DND-41 (cell line): ENCODE data around the gene KCNT1.
A peak's percentile ranks its signal among the peaks of the same experiment; 100 is the strongest.

Experiments
- ATAC-seq: fragments of 200-7000 bp; cut with Tn5 transposase; 3 replicates; pipeline ENCODE4 v1.9.1; 2021; ENCODE audit warnings: low read depth; ENCODE audit not compliant: insufficient read depth
- DNase-seq: peaks from one replicate; pipeline ENCODE4 v3.0.0-alpha.2; 2020
- H2AFZ ChIP-seq: 2 replicates; pipeline ENCODE4 v1.6.0; 2012; ENCODE audit warnings: low read depth, low read length
- H3K27ac ChIP-seq: 2 replicates; pipeline ENCODE4 v1.5.1; 2012; ENCODE audit warnings: low read length, inconsistent platforms
- H3K27me3 ChIP-seq: fragments of 200-600 bp; sonication (generic); 2 replicates; pipeline ENCODE4 v1.6.0; 2012; ENCODE audit warnings: low read length, mild to moderate bottlenecking, inconsistent platforms; ENCODE audit not compliant: insufficient read depth, poor library complexity
- H3K36me3 ChIP-seq: 2 replicates; pipeline ENCODE4 v1.5.1; 2012; ENCODE audit warnings: low read length, inconsistent platforms; ENCODE audit not compliant: insufficient read depth
- H3K4me1 ChIP-seq: 2 replicates; pipeline ENCODE4 v1.5.1; 2012; ENCODE audit warnings: mild to moderate bottlenecking, low read length; ENCODE audit not compliant: insufficient read depth
- H3K4me2 ChIP-seq: 2 replicates; pipeline ENCODE4 v1.6.0; 2012; ENCODE audit warnings: mild to moderate bottlenecking, moderate library complexity, low read length, inconsistent platforms; ENCODE audit not compliant: insufficient read depth
- H3K4me3 ChIP-seq, 2 experiments: fragments of 200-600 bp in 1 of 2; shearing (Covaris generic) in 1 of 2; 2 replicates each; pipeline ENCODE4 v1.5.1; 2012 to 2016; ENCODE audit warnings: inconsistent platforms in 2 of 2, low read length in 2 of 2, mild to moderate bottlenecking in 2 of 2, low read depth in 1 of 2, moderate library complexity in 1 of 2
- H3K79me2 ChIP-seq: 2 replicates; pipeline ENCODE4 v1.6.0; 2012; ENCODE audit warnings: low read length, inconsistent platforms; ENCODE audit not compliant: insufficient read depth
- H3K9ac ChIP-seq: 2 replicates; pipeline ENCODE4 v1.6.0; 2012; ENCODE audit warnings: low read depth, mild to moderate bottlenecking, inconsistent platforms, low read length, moderate library complexity
- H3K9me3 ChIP-seq: 2 replicates; pipeline ENCODE4 v1.5.1; 2012; ENCODE audit warnings: low read length, moderate library complexity, mild to moderate bottlenecking, inconsistent platforms; ENCODE audit not compliant: insufficient read depth, severe bottlenecking
- H4K20me1 ChIP-seq: 2 replicates; pipeline ENCODE4 v1.6.0; 2012; ENCODE audit warnings: low read length; ENCODE audit not compliant: insufficient read depth
- CTCF ChIP-seq: IDR thresholded peaks from 2 replicates; pipeline ENCODE4 v1.5.1; 2012; ENCODE audit warnings: borderline replicate concordance, low read length, moderate library complexity, mild to moderate bottlenecking; ENCODE audit not compliant: poor library complexity, severe bottlenecking; ENCODE audit errors: extremely low read depth
- EZH2 ChIP-seq: IDR thresholded peaks from 3 replicates; pipeline ENCODE4 v1.6.1; 2012; ENCODE audit warnings: borderline replicate concordance, low read depth, mild to moderate bottlenecking, moderate library complexity, low read length, inconsistent platforms; ENCODE audit not compliant: severe bottlenecking

Gene KCNT1

DNA sequence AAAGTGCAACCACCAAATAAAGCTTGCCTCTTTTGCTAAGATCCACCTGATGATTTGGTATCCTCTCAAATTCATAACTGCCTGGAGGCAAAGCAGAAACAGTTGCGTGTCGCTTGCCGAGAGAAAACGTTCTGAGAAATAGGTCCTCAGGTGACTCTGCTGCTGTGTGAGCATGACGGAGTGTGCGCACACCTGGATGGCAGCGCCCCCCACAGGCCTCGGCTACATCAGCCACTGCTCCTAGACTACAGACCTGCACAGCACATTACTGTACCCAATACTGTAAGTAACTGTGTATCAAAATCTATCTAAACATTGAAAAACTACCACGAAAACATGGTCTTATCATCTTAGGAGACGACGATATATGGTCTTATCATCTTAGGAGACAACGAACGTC lies 117.9 kb downstream of the KCNT1 start:
- Histone ChIP-seq H3K27me3 (no peaks in the 10 kb centered on the region), H3K79me2 (no peaks in the 10 kb centered on the region), H3K36me3 (peaks cover 86% of the 10 kb centered on the region), H3K9ac (no peak overlapping the region), H2AFZ (no peak overlapping the region), H4K20me1 (peaks cover 4% of the 10 kb centered on the region), H3K4me1 (no peaks in the 10 kb centered on the region), H3K27ac (no peak overlapping the region), H3K4me2 (no peak overlapping the region), H3K9me3 (no peaks in the 10 kb centered on the region), H3K4me3 (no peak overlapping the region)
- no peak for ATAC-seq
- TF ChIP-seq CTCF (peak; percentile 26), EZH2 (no peak)
- no peak for DNase-seq

DNA sequence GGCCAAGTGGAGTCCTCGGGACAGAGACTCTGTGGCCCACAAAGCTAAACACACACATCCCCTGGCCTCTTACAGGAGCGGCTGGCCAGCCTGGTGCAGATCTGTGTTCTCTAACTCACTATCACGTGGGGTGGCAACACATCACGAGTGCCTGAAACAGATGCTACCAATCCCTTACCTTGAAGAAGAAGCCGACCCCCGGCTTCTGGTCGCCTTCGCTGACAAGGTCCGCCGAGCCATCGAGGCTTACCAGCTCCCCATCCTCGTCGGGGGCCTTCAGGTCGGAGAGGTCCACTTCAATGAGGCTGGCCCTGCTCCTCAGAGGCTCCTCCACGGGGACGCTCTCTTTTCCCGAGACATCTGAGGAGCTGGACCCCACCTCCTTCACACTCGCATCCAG lies 118.7 kb downstream of the KCNT1 start:
- no peaks in the 10 kb centered on the region for H3K27me3 ChIP-seq
- peaks cover 84% of the 10 kb centered on the region for H3K36me3 ChIP-seq
- no peak overlapping the region for H2AFZ ChIP-seq
- DNase-seq (no peak), ATAC-seq (no peak)
- no peak overlapping the region for H3K27ac ChIP-seq
- peaks cover 8% of the 10 kb centered on the region for H4K20me1 ChIP-seq
- H3K79me2 ChIP-seq, result no peaks in the 10 kb centered on the region
- no peak overlapping the region for H3K4me3 ChIP-seq
- H3K9me3 ChIP-seq, result no peaks in the 10 kb centered on the region
- no peak overlapping the region for H3K9ac ChIP-seq
- H3K4me1 ChIP-seq, result no peaks in the 10 kb centered on the region
- H3K4me2 ChIP-seq, result no peak overlapping the region
- TF ChIP-seq EZH2 (no peak), CTCF (no peak)

DNA sequence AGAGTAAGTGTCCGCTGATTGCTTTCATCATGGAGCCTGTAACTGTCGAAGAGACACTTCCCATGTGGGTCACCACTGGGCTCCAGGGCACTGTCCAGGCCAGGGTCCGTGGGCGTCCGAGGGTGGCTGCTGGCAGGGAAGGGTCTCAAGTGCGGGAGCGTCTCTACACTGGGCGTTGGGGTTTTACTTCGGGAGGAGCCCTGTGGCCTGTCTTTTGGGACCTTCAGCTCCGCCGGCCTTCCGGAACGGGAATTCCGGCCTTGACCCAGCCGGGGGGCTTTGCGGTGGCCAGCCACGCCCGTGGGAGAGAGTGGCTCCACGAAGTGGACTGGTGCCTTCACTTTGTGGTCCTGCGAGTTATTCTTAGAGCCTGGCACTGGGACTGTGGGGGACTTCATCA lies 119.1 kb downstream of the KCNT1 start:
- Histone ChIP-seq H3K27ac (no peak overlapping the region), H3K79me2 (no peaks in the 10 kb centered on the region), H3K9me3 (no peaks in the 10 kb centered on the region), H3K4me1 (no peaks in the 10 kb centered on the region), H3K27me3 (no peaks in the 10 kb centered on the region), H3K36me3 (peaks cover 84% of the 10 kb centered on the region), H3K4me3 (no peak overlapping the region), H3K9ac (no peak overlapping the region), H2AFZ (no peak overlapping the region), H4K20me1 (peaks cover 12% of the 10 kb centered on the region), H3K4me2 (no peak overlapping the region)
- TF ChIP-seq EZH2, result no peak
- no peak for TF ChIP-seq CTCF
- DNase-seq (no peak), ATAC-seq (no peak)

DNA sequence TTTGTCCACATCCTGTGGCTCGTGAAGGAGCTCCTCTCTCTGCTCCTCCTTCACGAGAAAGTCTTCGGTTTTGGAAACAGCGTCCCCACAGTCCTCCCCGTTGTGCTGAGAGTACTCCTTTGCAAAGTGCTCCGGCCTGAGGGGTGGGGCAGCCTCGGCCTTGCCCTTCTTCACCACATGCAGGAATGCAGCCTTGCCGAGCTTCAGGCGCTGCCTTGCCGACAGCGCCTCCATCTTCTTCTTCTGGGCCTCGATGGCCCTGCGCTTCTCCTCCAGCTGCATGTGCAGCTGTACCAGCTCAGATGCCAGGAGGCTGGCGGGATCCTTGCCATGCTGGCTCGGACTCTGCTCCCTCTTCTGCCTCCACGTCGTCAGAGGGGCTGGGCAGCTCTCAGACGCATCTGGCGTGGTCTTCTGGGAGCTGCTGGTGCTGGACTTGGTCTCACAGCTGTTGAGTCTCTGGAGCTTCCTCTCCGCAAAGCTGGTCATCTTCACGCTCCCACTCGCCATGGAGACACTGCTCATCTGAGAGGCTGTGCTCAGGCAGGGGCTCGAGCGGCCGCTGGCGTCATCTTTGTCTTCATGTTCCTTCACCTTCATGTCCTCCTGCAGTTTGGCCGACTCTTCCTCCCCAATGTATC lies 119.9 kb downstream of the KCNT1 start:
- ATAC-seq, result no peak
- Histone ChIP-seq H2AFZ (no peak overlapping the region), H3K36me3 (peaks cover 79% of the 10 kb centered on the region)

More for the DNA sequence above, 119.9 kb downstream of the KCNT1 start:
- H3K4me2 ChIP-seq, result no peak overlapping the region
- DNase-seq, result no peak
- no peak overlapping the region for H3K27ac ChIP-seq
- no peaks in the 10 kb centered on the region for H3K27me3 ChIP-seq
- H3K4me3 ChIP-seq, result no peak overlapping the region
- H4K20me1 ChIP-seq, result peaks cover 13% of the 10 kb centered on the region
- no peaks in the 10 kb centered on the region for H3K79me2 ChIP-seq
- no peaks in the 10 kb centered on the region for H3K9me3 ChIP-seq
- no peak overlapping the region for H3K9ac ChIP-seq
- TF ChIP-seq EZH2 (no peak), CTCF (no peak)
- no peaks in the 10 kb centered on the region for H3K4me1 ChIP-seq
